ENCODE results near the gene PMEL. TPM values are rescaled to one million over a fixed set of nuclear protein-coding genes. Genes with fewer than 3 reads are reported as not detected.
A peak's percentile ranks its signal among the peaks of the same experiment; 100 is the strongest.

Gene PMEL
- total and polyA plus RNA-seq, 8 donors = 1.2 to 3.5 (median 2.2) TPM

- Histone ChIP-seq H3K27me3 (no peaks in the 10 kb centered on the region), H3K27ac (no peak overlapping the region), H3K9me3 (no peaks in the 10 kb centered on the region), H3K4me3 (no peak overlapping the region), H3K4me1 (no peaks in the 10 kb centered on the region), H3K36me3 (peaks cover 0 to 1% (median 0%) of the 10 kb centered on the region in 3 donors)
- intact Hi-C loops (cut with DNase I) = no loop called here
- 75 to 82% methylated on average over 6 of the region's 6 CpGs for WGBS, 2 donors
- ATAC-seq (no peak), FAIRE-seq (no peak), DNase-seq (no peak)
- no peak for TF ChIP-seq CTCF (IDR thresholded peaks at IDR 0.05)
Observed at GRCh38 chr12:55946553-55946952, 19.3 kb downstream of the PMEL start.

GRCh38 chr12:55942577-55943136 lies 23.2 kb downstream of the PMEL start:
- peaks cover 0 to 6% (median 5%) of the 10 kb centered on the region in 3 donors for H3K4me1 ChIP-seq
- ATAC-seq = no peak
- H3K9me3 ChIP-seq = no peaks in the 10 kb centered on the region
- DNase-seq = no peak
- 96% methylated on average over 1 of the region's 1 CpG for WGBS, 2 donors
- H3K27ac ChIP-seq = no peak overlapping the region
- no peak for FAIRE-seq
- no peaks in the 10 kb centered on the region for H3K27me3 ChIP-seq
- H3K4me3 ChIP-seq = no peak overlapping the region
- no peak for TF ChIP-seq CTCF (IDR thresholded peaks at IDR 0.05)
- no peaks in the 10 kb centered on the region for H3K36me3 ChIP-seq
- intact Hi-C loops (cut with DNase I) = loop anchor here in 1 of 3 donors (5.0 kb wide), 1 partner anchor 205 kb away; no protein-coding TSS in a partner anchor

GRCh38 chr12:55942055-55942454 lies 23.8 kb downstream of the PMEL start:
- Histone ChIP-seq H3K9me3 (no peaks in the 10 kb centered on the region), H3K36me3 (no peaks in the 10 kb centered on the region), H3K27ac (no peak overlapping the region), H3K4me3 (no peak overlapping the region), H3K4me1 (peaks cover 0 to 6% (median 5%) of the 10 kb centered on the region in 3 donors), H3K27me3 (no peaks in the 10 kb centered on the region)
- ATAC-seq (no peak), DNase-seq (no peak), FAIRE-seq (no peak)
- WGBS, 2 donors = 80 to 81% methylated on average over 4 of the region's 4 CpGs
- intact Hi-C loops (cut with DNase I) = loop anchor here in 1 of 3 donors (5.0 kb wide), 1 partner anchor 205 kb away; no protein-coding TSS in a partner anchor
- no peak for TF ChIP-seq CTCF (IDR thresholded peaks at IDR 0.05)

DNA sequence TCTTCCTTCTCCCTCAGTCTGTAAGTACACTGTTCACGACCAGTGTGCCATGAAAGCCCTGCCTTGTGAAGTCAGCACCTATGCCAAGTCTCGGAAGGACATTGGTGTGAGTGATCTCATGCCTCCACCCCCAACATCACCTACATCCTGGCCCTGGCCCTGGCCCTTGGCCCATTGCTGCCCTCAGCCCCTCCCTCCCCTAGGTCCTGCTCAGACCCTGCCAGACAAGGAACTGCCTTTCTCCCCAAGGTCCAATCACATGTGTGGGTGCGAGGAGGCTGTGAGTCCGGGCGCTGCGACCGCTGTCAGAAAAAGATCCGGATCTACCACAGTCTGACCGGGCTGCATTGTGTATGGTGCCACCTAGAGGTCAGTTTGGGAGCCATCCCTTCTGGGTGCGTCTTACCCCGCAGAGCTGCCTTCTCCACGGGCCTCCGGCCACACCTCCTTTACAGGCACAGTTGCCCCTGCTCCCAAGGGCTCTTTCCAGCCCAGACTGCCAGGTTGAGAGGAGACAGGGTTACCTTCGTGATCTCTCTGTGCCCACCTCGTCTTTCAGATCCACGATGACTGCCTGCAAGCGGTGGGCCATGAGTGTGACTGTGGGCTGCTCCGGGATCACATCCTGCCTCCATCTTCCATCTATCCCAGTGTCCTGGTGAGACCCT lies 25.6 kb downstream of the PMEL start:
- DNase-seq = peak; percentile 78 to 89 (median 84)
- peak overlapping the region in 1 of 4 donors; percentile 10 for H3K4me3 ChIP-seq
- peak; percentile 83 to 89 (median 84) for TF ChIP-seq CTCF (IDR thresholded peaks at IDR 0.05)
- no peaks in the 10 kb centered on the region for H3K27me3 ChIP-seq
- peak overlapping the region; percentile 13 to 50 (median 30) for H3K27ac ChIP-seq
- peaks cover 0 to 6% (median 5%) of the 10 kb centered on the region in 3 donors for H3K4me1 ChIP-seq
- WGBS, 2 donors = 13% methylated on average over 18 of the region's 18 CpGs
- intact Hi-C loops (cut with DNase I) = loop anchor here in 1 of 3 donors (5.0 kb wide), 1 partner anchor 203 kb away; no protein-coding TSS in a partner anchor
- H3K9me3 ChIP-seq = no peaks in the 10 kb centered on the region
- ATAC-seq = peak; percentile 92 to 99 (median 98)
- H3K36me3 ChIP-seq = no peaks in the 10 kb centered on the region
- no peak for FAIRE-seq

Data from pancreas (tissue), 10 donors.